Measurements from ENCODE around the gene KRT86. TPM values are rescaled to one million over a fixed set of nuclear protein-coding genes. Genes with fewer than 3 reads are reported as not detected.

Gene KRT86
- total and polyA plus RNA-seq, 9 of the 15 experiments (the other 6 are each of a cell fraction or from before 2014, with no cell fraction given) = not detected

DNA sequence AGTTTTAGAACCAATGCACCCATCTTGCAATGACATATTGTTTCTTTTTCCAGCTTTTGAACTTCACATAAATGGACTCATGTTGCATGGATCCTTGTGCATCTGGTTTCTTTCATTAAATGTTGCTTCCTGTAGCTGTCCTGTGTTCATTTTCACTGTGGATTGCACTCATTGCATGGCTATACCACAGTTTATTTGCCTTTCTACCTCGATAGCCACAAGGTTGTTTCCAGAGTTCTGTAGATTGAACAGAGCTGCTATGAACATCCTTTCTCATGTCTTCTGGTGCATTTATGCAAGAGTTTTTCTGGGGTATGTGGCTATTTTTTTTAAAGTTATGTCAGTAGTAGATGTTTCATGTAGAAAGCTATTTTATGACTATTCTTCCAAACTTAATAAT, 20.4 kb downstream of the KRT86 start:
- no peak overlapping the region for H3K27ac ChIP-seq (ENCODE audit: extremely low read depth, low read depth, low read length)
- no TSS peak for BruUV-seq (replicated peaks)
- H3K9ac ChIP-seq (ENCODE audit: insufficient read depth in 1 of 2, low read depth in 2 of 2, low read length in 2 of 2) = no peak overlapping the region
- CTCF ChIA-PET (ENCODE audit: low intra/inter-chr PET ratio) = no interaction called here
- no peaks in the 10 kb centered on the region for H3K9me3 ChIP-seq (replicated peaks; ENCODE audit: control insufficient read depth, insufficient read depth, low read depth, low read length)
- H3K36me3 ChIP-seq (ENCODE audit: control insufficient read depth, insufficient read depth, low read length) = no peaks in the 10 kb centered on the region
- H4K20me1 ChIP-seq (replicated peaks; ENCODE audit: control insufficient read depth, insufficient read depth, low read length) = no peaks in the 10 kb centered on the region; the same call in 1 of the 2 replicates
- POLR2A ChIA-PET = no interaction called here
- intact Hi-C loops (cut with micrococcal nuclease) (no loop called here), in situ Hi-C loops (cut with MboI) (no loop called here)
- H3K79me2 ChIP-seq (ENCODE audit: control insufficient read depth, insufficient read depth, low read length) = no peaks in the 10 kb centered on the region
- H3K4me1 ChIP-seq (replicated peaks in 1 of 2; ENCODE audit: control insufficient read depth in 2 of 2, insufficient read depth in 2 of 2, low read length in 2 of 2) = no peaks in the 10 kb centered on the region
- H3K4me2 ChIP-seq (ENCODE audit: insufficient read depth, low read length) = no peak overlapping the region
- peaks cover 0 to 14% of the 10 kb centered on the region in 2 experiments; a peak in 3 of 5 replicates for H3K27me3 ChIP-seq (ENCODE audit: control insufficient read depth in 2 of 2, insufficient read depth in 2 of 2, low read length in 2 of 2)
- ATAC-seq (no peak), FAIRE-seq (no peak), DNase-seq (ENCODE audit: extremely low read depth in 1 of 4, low spot score in 3 of 4) (no peak)
- no peak overlapping the region for H3K4me3 ChIP-seq
- no peaks in the 10 kb centered on the region for H3K9me1 ChIP-seq (ENCODE audit: control insufficient read depth, insufficient read depth, low read length)
- no peak overlapping the region for H2AFZ ChIP-seq (ENCODE audit: low read depth, low read length)
- 5% methylated on average over 1 of the region's 1 CpG for WGBS (ENCODE audit: insufficient coverage, low coverage, missing lambda C conversion rate)
- no peak for TF ChIP-seq NONO (IDR thresholded peaks at IDR 0.05; ENCODE audit: low read depth in 2 of 2, low read length in 1 of 2)
- no peak for TF ChIP-seq TRIM24 (IDR thresholded peaks at IDR 0.05)
- TF ChIP-seq ZBED1 (IDR thresholded peaks at IDR 0.05) = no peak
- TF ChIP-seq SIN3B (IDR thresholded peaks at IDR 0.05; ENCODE audit: low read depth) = no peak
- TF ChIP-seq, protein P1, sequence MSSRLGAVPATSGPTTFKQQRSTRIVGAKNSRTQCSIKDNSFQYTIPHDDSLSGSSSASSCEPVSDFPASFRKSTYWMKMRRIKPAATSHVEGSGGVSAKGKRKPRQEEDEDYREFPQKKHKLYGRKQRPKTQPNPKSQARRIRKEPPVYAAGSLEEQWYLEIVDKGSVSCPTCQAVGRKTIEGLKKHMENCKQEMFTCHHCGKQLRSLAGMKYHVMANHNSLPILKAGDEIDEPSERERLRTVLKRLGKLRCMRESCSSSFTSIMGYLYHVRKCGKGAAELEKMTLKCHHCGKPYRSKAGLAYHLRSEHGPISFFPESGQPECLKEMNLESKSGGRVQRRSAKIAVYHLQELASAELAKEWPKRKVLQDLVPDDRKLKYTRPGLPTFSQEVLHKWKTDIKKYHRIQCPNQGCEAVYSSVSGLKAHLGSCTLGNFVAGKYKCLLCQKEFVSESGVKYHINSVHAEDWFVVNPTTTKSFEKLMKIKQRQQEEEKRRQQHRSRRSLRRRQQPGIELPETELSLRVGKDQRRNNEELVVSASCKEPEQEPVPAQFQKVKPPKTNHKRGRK (tag; IDR thresholded peaks at IDR 0.05) = no peak
- no peak for TF ChIP-seq TFAM (CRISPR knock-in tag; conservative IDR thresholded peaks at IDR 0.05)
- TF ChIP-seq, protein P2, sequence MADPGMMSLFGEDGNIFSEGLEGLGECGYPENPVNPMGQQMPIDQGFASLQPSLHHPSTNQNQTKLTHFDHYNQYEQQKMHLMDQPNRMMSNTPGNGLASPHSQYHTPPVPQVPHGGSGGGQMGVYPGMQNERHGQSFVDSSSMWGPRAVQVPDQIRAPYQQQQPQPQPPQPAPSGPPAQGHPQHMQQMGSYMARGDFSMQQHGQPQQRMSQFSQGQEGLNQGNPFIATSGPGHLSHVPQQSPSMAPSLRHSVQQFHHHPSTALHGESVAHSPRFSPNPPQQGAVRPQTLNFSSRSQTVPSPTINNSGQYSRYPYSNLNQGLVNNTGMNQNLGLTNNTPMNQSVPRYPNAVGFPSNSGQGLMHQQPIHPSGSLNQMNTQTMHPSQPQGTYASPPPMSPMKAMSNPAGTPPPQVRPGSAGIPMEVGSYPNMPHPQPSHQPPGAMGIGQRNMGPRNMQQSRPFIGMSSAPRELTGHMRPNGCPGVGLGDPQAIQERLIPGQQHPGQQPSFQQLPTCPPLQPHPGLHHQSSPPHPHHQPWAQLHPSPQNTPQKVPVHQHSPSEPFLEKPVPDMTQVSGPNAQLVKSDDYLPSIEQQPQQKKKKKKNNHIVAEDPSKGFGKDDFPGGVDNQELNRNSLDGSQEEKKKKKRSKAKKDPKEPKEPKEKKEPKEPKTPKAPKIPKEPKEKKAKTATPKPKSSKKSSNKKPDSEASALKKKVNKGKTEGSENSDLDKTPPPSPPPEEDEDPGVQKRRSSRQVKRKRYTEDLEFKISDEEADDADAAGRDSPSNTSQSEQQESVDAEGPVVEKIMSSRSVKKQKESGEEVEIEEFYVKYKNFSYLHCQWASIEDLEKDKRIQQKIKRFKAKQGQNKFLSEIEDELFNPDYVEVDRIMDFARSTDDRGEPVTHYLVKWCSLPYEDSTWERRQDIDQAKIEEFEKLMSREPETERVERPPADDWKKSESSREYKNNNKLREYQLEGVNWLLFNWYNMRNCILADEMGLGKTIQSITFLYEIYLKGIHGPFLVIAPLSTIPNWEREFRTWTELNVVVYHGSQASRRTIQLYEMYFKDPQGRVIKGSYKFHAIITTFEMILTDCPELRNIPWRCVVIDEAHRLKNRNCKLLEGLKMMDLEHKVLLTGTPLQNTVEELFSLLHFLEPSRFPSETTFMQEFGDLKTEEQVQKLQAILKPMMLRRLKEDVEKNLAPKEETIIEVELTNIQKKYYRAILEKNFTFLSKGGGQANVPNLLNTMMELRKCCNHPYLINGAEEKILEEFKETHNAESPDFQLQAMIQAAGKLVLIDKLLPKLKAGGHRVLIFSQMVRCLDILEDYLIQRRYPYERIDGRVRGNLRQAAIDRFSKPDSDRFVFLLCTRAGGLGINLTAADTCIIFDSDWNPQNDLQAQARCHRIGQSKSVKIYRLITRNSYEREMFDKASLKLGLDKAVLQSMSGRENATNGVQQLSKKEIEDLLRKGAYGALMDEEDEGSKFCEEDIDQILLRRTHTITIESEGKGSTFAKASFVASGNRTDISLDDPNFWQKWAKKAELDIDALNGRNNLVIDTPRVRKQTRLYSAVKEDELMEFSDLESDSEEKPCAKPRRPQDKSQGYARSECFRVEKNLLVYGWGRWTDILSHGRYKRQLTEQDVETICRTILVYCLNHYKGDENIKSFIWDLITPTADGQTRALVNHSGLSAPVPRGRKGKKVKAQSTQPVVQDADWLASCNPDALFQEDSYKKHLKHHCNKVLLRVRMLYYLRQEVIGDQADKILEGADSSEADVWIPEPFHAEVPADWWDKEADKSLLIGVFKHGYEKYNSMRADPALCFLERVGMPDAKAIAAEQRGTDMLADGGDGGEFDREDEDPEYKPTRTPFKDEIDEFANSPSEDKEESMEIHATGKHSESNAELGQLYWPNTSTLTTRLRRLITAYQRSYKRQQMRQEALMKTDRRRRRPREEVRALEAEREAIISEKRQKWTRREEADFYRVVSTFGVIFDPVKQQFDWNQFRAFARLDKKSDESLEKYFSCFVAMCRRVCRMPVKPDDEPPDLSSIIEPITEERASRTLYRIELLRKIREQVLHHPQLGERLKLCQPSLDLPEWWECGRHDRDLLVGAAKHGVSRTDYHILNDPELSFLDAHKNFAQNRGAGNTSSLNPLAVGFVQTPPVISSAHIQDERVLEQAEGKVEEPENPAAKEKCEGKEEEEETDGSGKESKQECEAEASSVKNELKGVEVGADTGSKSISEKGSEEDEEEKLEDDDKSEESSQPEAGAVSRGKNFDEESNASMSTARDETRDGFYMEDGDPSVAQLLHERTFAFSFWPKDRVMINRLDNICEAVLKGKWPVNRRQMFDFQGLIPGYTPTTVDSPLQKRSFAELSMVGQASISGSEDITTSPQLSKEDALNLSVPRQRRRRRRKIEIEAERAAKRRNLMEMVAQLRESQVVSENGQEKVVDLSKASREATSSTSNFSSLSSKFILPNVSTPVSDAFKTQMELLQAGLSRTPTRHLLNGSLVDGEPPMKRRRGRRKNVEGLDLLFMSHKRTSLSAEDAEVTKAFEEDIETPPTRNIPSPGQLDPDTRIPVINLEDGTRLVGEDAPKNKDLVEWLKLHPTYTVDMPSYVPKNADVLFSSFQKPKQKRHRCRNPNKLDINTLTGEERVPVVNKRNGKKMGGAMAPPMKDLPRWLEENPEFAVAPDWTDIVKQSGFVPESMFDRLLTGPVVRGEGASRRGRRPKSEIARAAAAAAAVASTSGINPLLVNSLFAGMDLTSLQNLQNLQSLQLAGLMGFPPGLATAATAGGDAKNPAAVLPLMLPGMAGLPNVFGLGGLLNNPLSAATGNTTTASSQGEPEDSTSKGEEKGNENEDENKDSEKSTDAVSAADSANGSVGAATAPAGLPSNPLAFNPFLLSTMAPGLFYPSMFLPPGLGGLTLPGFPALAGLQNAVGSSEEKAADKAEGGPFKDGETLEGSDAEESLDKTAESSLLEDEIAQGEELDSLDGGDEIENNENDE (IDR thresholded peaks at IDR 0.05; ENCODE audit: low read depth, low read length) = no peak
- TF ChIP-seq GABPB1 (CRISPR knock-in tag; IDR thresholded peaks at IDR 0.05) = no peak
- TF ChIP-seq HNRNPLL (IDR thresholded peaks at IDR 0.05; ENCODE audit: low read depth, low read length, poor library complexity, severe bottlenecking) = no peak
